SK-N-SH (cell line): Measurements from ENCODE around the gene SNX15. TPM values are rescaled to one million over a fixed set of nuclear protein-coding genes. Genes with fewer than 3 reads are reported as not detected.

Experiments
- CTCF ChIA-PET: fragments of 300-600, 350-600 bp; formaldehyde crosslinking; extraction: SDS; loops from one replicate; lab custom pipeline; 2021; lab: Yijun Ruan, JAX
- POLR2A ChIA-PET: fragments of 350-600 bp; sonication (Branson Sonifier 250); formaldehyde crosslinking; extraction: SDS; loops from one replicate; lab custom pipeline; 2020; ENCODE audit warnings: antibody characterized with exemption, inconsistent platforms; lab: Yijun Ruan, JAX
- DNase-seq: peaks from one replicate; pipeline ENCODE4 v3.0.0; 2012
- H2AFZ ChIP-seq: fragments of 200-600 bp; sonication (generic); 2 replicates; pipeline ENCODE4 v1.8.1; 2016; ENCODE audit warnings: antibody characterized with exemption, mild to moderate bottlenecking, low read depth
- H3F3A ChIP-seq: fragments of 200-600 bp; sonication (generic); replicated peaks from 2 replicates; pipeline ENCODE3; 2016; ENCODE audit warnings: antibody characterized with exemption, mild to moderate bottlenecking; ENCODE audit not compliant: insufficient read depth
- H3K27ac ChIP-seq, 2 experiments: fragments of 200-500 bp in 1 of 2; fragments of 200-600 bp in 1 of 2; sonication (Bioruptor generic) in 1 of 2; sonication (generic), shearing (Covaris generic) in 1 of 2; 2 replicates each; pipeline versions ENCODE4 v1.5.1 to v1.6.1; 2014 to 2016; ENCODE audit warnings: low read depth in 2 of 2, inconsistent platforms in 1 of 2, low read length in 1 of 2, mild to moderate bottlenecking in 1 of 2, mixed read lengths in 1 of 2
- H3K27me3 ChIP-seq: fragments of 200-600 bp; sonication (generic), shearing (Covaris generic); 2 replicates; pipeline ENCODE4 v1.6.1; 2016; ENCODE audit warnings: mixed run types; ENCODE audit not compliant: insufficient read depth
- H3K36me3 ChIP-seq, 2 experiments: fragments of 200-500 bp in 1 of 2; fragments of 200-600 bp in 1 of 2; sonication (Bioruptor generic) in 1 of 2; sonication (generic) in 1 of 2; replicated peaks in 1 of 2; 2 replicates each; pipeline versions ENCODE3 to v1.5.1; 2014 to 2016; ENCODE audit warnings: low read length in 1 of 2, mild to moderate bottlenecking in 1 of 2; ENCODE audit not compliant: insufficient read depth in 2 of 2, control insufficient read depth in 1 of 2
- H3K4me1 ChIP-seq, 2 experiments: fragments of 200-500 bp in 1 of 2; fragments of 200-600 bp in 1 of 2; sonication (Bioruptor generic) in 1 of 2; sonication (generic), shearing (Covaris generic) in 1 of 2; 2 replicates each; pipeline versions ENCODE4 v1.5.1 to v1.6.1; 2014 to 2016; ENCODE audit warnings: low read depth in 1 of 2, low read length in 1 of 2, mixed run types in 1 of 2; ENCODE audit not compliant: insufficient read depth in 2 of 2, control insufficient read depth in 1 of 2
- H3K4me2 ChIP-seq: fragments of 200-600 bp; sonication (generic), shearing (Covaris generic); 2 replicates; pipeline ENCODE4 v1.6.1; 2017; ENCODE audit warnings: mixed run types
- H3K4me3 ChIP-seq, 2 experiments: fragments of 200-500 bp in 1 of 2; fragments of 200-600 bp in 1 of 2; sonication (Bioruptor generic) in 1 of 2; sonication (generic), shearing (Covaris generic) in 1 of 2; 2 replicates each; pipeline versions ENCODE4 v1.5.1 to v1.8.1; 2014 to 2016; ENCODE audit warnings: low read depth in 2 of 2, inconsistent platforms in 1 of 2, low read length in 1 of 2, mild to moderate bottlenecking in 1 of 2, mixed read lengths in 1 of 2, moderate library complexity in 1 of 2
- H3K79me2 ChIP-seq: fragments of 200-600 bp; sonication (generic); 2 replicates; pipeline ENCODE4 v1.8.1; 2017; ENCODE audit warnings: mild to moderate bottlenecking; ENCODE audit not compliant: insufficient read depth
- H3K9ac ChIP-seq: fragments of 200-600 bp; sonication (generic); 2 replicates; pipeline ENCODE4 v1.6.1; 2017; ENCODE audit warnings: mixed run types
- H3K9me2 ChIP-seq: fragments of 200-600 bp; sonication (generic); 2 replicates; pipeline ENCODE4 v1.6.1; 2017; ENCODE audit warnings: mixed run types
- H3K9me3 ChIP-seq: fragments of 200-600 bp; sonication (generic); 2 replicates; pipeline ENCODE4 v1.6.1; 2017; ENCODE audit warnings: mixed run types, mild to moderate bottlenecking, moderate library complexity
- H4K20me1 ChIP-seq: fragments of 200-600 bp; sonication (generic); 2 replicates; pipeline ENCODE4 v1.6.1; 2017; ENCODE audit warnings: mild to moderate bottlenecking, mixed run types; ENCODE audit not compliant: insufficient read depth
- CTCF ChIP-seq: fragments of 200-600 bp; sonication (generic); IDR thresholded peaks from 2 replicates; pipeline ENCODE4 v1.6.1; 2017; ENCODE audit warnings: antibody characterized with exemption, mild to moderate bottlenecking, moderate library complexity
- EZH2phosphoT487 ChIP-seq: fragments of 200-600 bp; sonication (generic); IDR thresholded peaks from 2 replicates; pipeline ENCODE4 v1.6.1; 2017; ENCODE audit warnings: low read depth, mixed run types, mild to moderate bottlenecking, antibody characterized with exemption, moderate library complexity, borderline replicate concordance
- FOSL2 ChIP-seq: IDR thresholded peaks from 2 replicates; pipeline ENCODE4 v1.4.0; 2012; ENCODE audit warnings: low read depth, mild to moderate bottlenecking, moderate library complexity, borderline replicate concordance
- FOXJ3 ChIP-seq: sonication (generic); formaldehyde crosslinking; IDR thresholded peaks from 2 replicates; pipeline ENCODE4 v1.5.1; 2020; ENCODE audit warnings: mild to moderate bottlenecking, missing genetic modification reagents
- FOXM1 ChIP-seq: IDR thresholded peaks from 2 replicates; pipeline ENCODE4 v1.4.0; 2012; ENCODE audit warnings: low read depth, mild to moderate bottlenecking
- JUND ChIP-seq: IDR thresholded peaks from 2 replicates; pipeline ENCODE4 v1.4.0; 2012
- NFIC ChIP-seq: IDR thresholded peaks from 2 replicates; pipeline ENCODE4 v1.4.0; 2012; ENCODE audit warnings: borderline replicate concordance
- NRF1 ChIP-seq: IDR thresholded peaks from 2 replicates; pipeline ENCODE4 v1.6.1; 2012; ENCODE audit warnings: low read depth, mild to moderate bottlenecking, low read length
- SMC3 ChIP-seq: IDR thresholded peaks from 2 replicates; pipeline ENCODE4 v1.6.1; 2012; ENCODE audit warnings: low read depth, low read length, improper control_type of control experiment
- TCF12 ChIP-seq: IDR thresholded peaks from 2 replicates; pipeline ENCODE4 v1.4.0; 2012
- TEAD4 ChIP-seq: IDR thresholded peaks from 2 replicates; pipeline ENCODE4 v1.4.0; 2012; ENCODE audit warnings: mild to moderate bottlenecking, borderline replicate concordance; ENCODE audit not compliant: insufficient read depth
- ZBTB33 ChIP-seq: IDR thresholded peaks from 2 replicates; pipeline ENCODE4 v1.4.0; 2012; ENCODE audit warnings: low read depth, borderline replicate concordance
- WGBS: methylation state at CpG from one replicate; pipeline ENCODE4 v1.1.6; 2017; ENCODE audit warnings: low lambda C conversion rate; 5-methylcytosine and 5-hydroxymethylcytosine counted together
- polyA plus RNA-seq, 3 experiments: library from polyadenylated mRNA; depleted of rRNA; stranded (reverse); fragments of >200 nt; gene quantifications; 2 replicates each; pipeline ENCODE4 v1.2.3, GENCODE V29; 2012
- TF ChIP-seq, protein P1 (sequence below): IDR thresholded peaks from 2 replicates; pipeline ENCODE4 v1.4.0; 2012; ENCODE audit warnings: low read depth

Gene SNX15
- polyA plus RNA-seq, 1 of the 3 experiments (the other 2 are of a cell fraction): 17.2 TPM

DNA sequence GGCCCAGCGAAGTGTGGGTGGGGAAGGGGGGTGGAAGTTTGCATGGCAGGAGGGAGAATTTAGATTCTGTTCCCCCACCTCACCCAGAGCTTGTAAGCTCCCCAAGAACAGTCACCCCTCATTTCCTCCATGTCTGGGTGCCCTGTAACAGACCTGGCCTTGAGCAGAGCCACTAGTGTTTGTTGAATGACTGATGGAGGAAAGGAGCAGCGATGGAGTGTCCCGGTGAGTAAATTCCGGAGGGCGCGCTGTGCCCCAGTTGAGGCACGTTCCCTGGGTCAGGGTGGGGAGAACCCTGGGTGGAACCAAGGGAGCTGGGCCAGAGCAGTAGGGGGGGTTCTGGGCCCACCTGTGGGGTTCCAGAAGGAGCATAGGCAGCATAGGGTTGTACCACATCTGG lies 30.3 kb downstream of the SNX15 start:
- no peaks in the 10 kb centered on the region for H3K4me1 ChIP-seq
- no peaks in the 10 kb centered on the region for H3K9me2 ChIP-seq
- ChIA-PET CTCF (interaction anchor here (1.1 to 1.3 kb wide), 2 partner anchors 18 to 43 kb away, joined by 3 to 6 read pairs; partner anchors contain the start of gene ARL2), POLR2A (no interaction called here)
- TF ChIP-seq, protein P1, sequence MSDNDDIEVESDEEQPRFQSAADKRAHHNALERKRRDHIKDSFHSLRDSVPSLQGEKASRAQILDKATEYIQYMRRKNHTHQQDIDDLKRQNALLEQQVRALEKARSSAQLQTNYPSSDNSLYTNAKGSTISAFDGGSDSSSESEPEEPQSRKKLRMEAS: no peak
- no peak for TF ChIP-seq FOSL2
- no peak for TF ChIP-seq CTCF
- TF ChIP-seq ZBTB33: no peak
- no peak for TF ChIP-seq TCF12
- TF ChIP-seq JUND: no peak
- no peak for TF ChIP-seq NFIC
- no peak overlapping the region for H3K9ac ChIP-seq
- H3K4me3 ChIP-seq: no peak overlapping the region
- no peaks in the 10 kb centered on the region for H3K79me2 ChIP-seq
- no peaks in the 10 kb centered on the region for H4K20me1 ChIP-seq
- no peak overlapping the region for H2AFZ ChIP-seq
- no peak overlapping the region for H3K4me2 ChIP-seq
- 85% methylated on average over 7 of the region's 7 CpGs for WGBS
- no peak for DNase-seq
- peaks cover 3% of the 10 kb centered on the region for H3F3A ChIP-seq
- no peaks in the 10 kb centered on the region for H3K27me3 ChIP-seq
- H3K9me3 ChIP-seq: no peaks in the 10 kb centered on the region
- no peak overlapping the region for H3K27ac ChIP-seq
- H3K36me3 ChIP-seq: no peaks in the 10 kb centered on the region

- peaks cover 3% of the 10 kb centered on the region for H3F3A ChIP-seq
- no peak for DNase-seq
- CTCF ChIA-PET: interaction anchor here (1.1 kb wide), 1 partner anchor 44 kb away, joined by 6 read pairs; the partner anchor contains the start of gene ARL2
- POLR2A ChIA-PET: no interaction called here
- TF ChIP-seq EZH2phosphoT487 (no peak), FOXJ3 (CRISPR knock-in tag) (no peak), FOXM1 (no peak), TEAD4 (no peak), CTCF (no peak), SMC3 (no peak), NRF1 (no peak), ZBTB33 (no peak)
- no peak overlapping the region for H3K4me2 ChIP-seq
- 89% methylated on average over 3 of the region's 13 CpGs for WGBS
- H3K9me2 ChIP-seq: no peaks in the 10 kb centered on the region
- H3K9ac ChIP-seq: no peak overlapping the region
- H3K9me3 ChIP-seq: no peaks in the 10 kb centered on the region
- no peaks in the 10 kb centered on the region for H3K36me3 ChIP-seq
- H3K79me2 ChIP-seq: no peaks in the 10 kb centered on the region
- H3K4me1 ChIP-seq: no peaks in the 10 kb centered on the region
- no peaks in the 10 kb centered on the region for H4K20me1 ChIP-seq
- H3K4me3 ChIP-seq: no peak overlapping the region
- H3K27ac ChIP-seq: no peak overlapping the region
- H2AFZ ChIP-seq: no peak overlapping the region
- no peaks in the 10 kb centered on the region for H3K27me3 ChIP-seq
Observed at GRCh38 chr11:65058012-65058411, 30.8 kb downstream of the SNX15 start.
